Nephron (organoid): ENCODE data around the gene LRRC74A.

Experiments used
- H3K27ac Mint-ChIP-seq, 3 experiments: 2 replicates each; pipeline ENCODE4 v1.8.0; 2020; ENCODE audit warnings: mixed read lengths in 3 of 3, mild to moderate bottlenecking in 2 of 3, moderate library complexity in 1 of 3
- H3K27me3 Mint-ChIP-seq: 2 replicates; pipeline ENCODE4 v1.8.0; 2021; ENCODE audit warnings: low read depth, mild to moderate bottlenecking, moderate library complexity, mixed read lengths
- H3K36me3 Mint-ChIP-seq: 2 replicates; pipeline ENCODE4 v1.8.0; 2020; ENCODE audit warnings: low read depth, mixed read lengths
- H3K4me1 Mint-ChIP-seq: 2 replicates; pipeline ENCODE4 v1.8.0; 2020; ENCODE audit warnings: mixed read lengths
- H3K4me3 Mint-ChIP-seq, 3 experiments: 2 replicates each; pipeline ENCODE4 v1.8.0; 2020; ENCODE audit warnings: mild to moderate bottlenecking in 3 of 3, mixed read lengths in 3 of 3, moderate library complexity in 2 of 3
- H3K9me3 Mint-ChIP-seq: 2 replicates; pipeline ENCODE4 v1.8.0; 2020; ENCODE audit warnings: mixed read lengths
- CTCF ChIP-seq, 3 experiments: fragments of 200-600 bp; sonication (generic); IDR thresholded peaks; one replicate each; pipeline ENCODE4 v1.5.0; 2021; ENCODE audit warnings: antibody characterized with exemption in 3 of 3; ENCODE audit not compliant: unreplicated experiment in 3 of 3

LRRC74A gene

GRCh38 chr14:76917745-76918255 is 91.6 kb downstream of the LRRC74A start:
- H3K27ac Mint-ChIP-seq, result peak overlapping the region; percentile 99
- peak overlapping the region; percentile 50 to 61 (median 56) for H3K4me3 Mint-ChIP-seq
- no peaks in the 10 kb centered on the region for H3K36me3 Mint-ChIP-seq
- peaks cover 4% of the 10 kb centered on the region for H3K27me3 Mint-ChIP-seq
- H3K9me3 Mint-ChIP-seq, result no peaks in the 10 kb centered on the region
- no peak for TF ChIP-seq CTCF (IDR thresholded peaks at IDR 0.05; ENCODE audit: unreplicated experiment in 3 of 3)
- H3K4me1 Mint-ChIP-seq, result peaks cover 80% of the 10 kb centered on the region

- no peak for TF ChIP-seq CTCF (IDR thresholded peaks at IDR 0.05; ENCODE audit: unreplicated experiment in 3 of 3)
- no peaks in the 10 kb centered on the region for H3K9me3 Mint-ChIP-seq
- no peaks in the 10 kb centered on the region for H3K36me3 Mint-ChIP-seq
- H3K4me3 Mint-ChIP-seq, result peak overlapping the region; percentile 53 to 71 (median 56)
- H3K27ac Mint-ChIP-seq, result peak overlapping the region; percentile 99
- peaks cover 85% of the 10 kb centered on the region for H3K4me1 Mint-ChIP-seq
- H3K27me3 Mint-ChIP-seq, result peaks cover 4% of the 10 kb centered on the region
Observed at GRCh38 chr14:76918256-76918781, 92.1 kb downstream of the LRRC74A start.

- Mint-ChIP-seq H3K4me1 (peaks cover 86% of the 10 kb centered on the region), H3K27me3 (peaks cover 4% of the 10 kb centered on the region), H3K4me3 (peak overlapping the region; percentile 15 to 71 (median 56)), H3K9me3 (no peaks in the 10 kb centered on the region), H3K27ac (peak overlapping the region; percentile 99), H3K36me3 (no peaks in the 10 kb centered on the region)
- no peak for TF ChIP-seq CTCF (IDR thresholded peaks at IDR 0.05; ENCODE audit: unreplicated experiment in 3 of 3)
Observed at GRCh38 chr14:76918782-76919394, 92.7 kb downstream of the LRRC74A start.
